T follicular helper cell (primary cell): ENCODE data around the gene COL27A1.
A peak's percentile ranks its signal among the peaks of the same experiment; 100 is the strongest.

Experiments used
- DNase-seq: peaks from one replicate; pipeline ENCODE4 v3.0.0-alpha.2; 2020; ENCODE audit warnings: low read depth

The COL27A1 gene

GRCh38 chr9:114339130-114339908 is 184.0 kb downstream of the COL27A1 start:
- DNase-seq = peak; percentile 18

DNA sequence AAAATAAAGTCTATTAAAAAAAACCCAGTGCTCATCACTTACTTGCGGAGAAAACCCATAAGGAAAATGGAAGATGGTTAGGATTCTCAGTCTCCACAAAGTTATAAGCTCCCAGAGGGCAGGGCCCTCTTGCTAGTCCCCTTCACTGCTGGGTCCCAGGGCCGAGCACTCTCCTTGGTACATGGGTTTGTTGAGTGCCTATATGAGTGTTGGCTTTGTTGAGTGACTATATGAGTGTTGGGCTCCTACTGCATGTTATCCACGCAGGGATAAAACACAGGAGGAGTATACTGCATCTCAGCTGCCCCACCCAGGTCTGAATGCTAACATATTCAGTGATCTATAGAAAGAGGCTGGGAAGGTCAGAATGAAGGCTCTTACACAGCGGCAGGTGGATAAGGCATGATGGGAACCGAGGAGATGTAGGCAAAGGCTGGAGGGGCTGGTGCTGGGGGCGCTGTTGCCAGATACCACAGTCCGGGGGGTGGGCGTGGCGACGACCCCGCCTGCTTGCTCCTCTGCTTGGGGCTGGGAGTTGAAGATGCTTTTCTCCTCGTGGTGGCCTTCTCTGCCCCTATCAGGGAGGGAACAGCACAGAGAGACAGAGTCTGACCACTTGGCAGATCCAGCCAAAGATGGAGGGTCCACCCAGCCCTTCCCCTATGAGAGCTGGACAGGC is 186.0 kb downstream of the COL27A1 start:
- no peak for DNase-seq

- no peak for DNase-seq
These were observed 186.7 kb downstream of the COL27A1 start for GRCh38 chr9:114341991-114342390.

GRCh38 chr9:114342755-114343440 is 187.6 kb downstream of the COL27A1 start:
- DNase-seq = no peak

- no peak for DNase-seq
These were observed 188.3 kb downstream of the COL27A1 start for GRCh38 chr9:114343471-114344187.

DNA sequence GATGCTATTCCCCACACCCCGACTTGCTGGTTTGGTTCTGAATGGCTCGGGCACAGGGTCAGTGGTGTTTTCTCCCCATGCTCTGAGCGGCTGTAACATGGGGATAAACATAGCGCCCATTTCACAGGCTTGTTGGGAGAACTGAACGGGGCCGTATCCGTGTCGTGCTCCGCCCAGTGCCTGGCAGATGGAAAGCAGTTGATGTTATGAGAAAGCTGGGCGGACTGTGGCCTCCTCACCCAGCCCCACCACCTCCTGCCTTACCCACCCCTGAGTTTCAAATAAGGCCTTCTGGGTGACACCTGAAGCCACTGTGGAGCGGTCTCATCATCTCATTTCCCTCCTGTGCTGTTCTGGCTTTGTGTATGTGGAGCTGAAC is 188.8 kb downstream of the COL27A1 start:
- DNase-seq = no peak

GRCh38 chr9:114344692-114345091 is 189.4 kb downstream of the COL27A1 start:
- DNase-seq = no peak

DNA sequence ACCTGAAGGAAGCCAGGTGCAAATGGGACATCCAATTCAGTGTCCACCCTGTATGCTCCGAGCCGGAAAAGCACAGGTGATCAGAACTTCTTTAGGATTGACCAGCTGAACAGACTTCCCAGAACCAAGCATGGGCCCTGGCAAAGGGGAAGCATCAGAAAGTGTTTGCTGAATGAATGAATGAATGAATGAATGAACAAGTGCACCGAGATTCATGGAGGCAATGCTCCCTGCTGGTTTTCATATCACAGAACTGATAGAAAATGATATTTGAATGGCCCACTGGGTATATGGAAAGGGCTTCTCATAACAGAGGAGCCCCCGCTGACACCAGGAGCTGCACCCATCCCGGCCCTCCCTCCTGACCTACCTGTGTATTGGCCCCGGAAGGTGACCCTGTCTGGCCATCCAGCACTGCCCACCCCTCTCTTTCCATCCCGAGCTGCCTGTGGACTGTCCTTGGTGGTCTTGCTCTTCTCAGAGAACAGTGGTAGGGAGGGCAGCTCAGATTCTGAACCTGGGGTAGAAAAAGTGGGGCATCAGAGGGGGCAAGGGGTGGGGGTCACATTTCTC is 190.2 kb downstream of the COL27A1 start:
- DNase-seq = no peak

DNA sequence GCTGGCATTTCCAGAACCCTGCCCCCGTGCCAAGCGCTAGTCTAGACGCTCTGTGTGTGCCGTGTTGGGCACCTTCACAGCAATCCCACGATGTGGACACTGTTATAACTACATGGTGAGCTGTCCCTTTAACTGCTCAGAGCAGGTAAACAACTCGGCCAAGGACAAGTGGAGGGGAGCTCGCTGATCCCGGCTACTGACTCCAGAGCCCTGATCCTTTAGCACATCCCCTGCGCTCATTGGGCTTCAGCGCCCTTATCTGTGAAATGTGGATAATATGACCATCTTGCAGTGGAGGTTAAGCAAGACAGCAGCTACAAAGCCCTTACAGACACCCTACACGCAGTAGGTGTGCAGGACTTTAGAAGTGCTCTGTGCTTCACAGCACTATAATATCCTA is 190.8 kb downstream of the COL27A1 start:
- no peak for DNase-seq

- DNase-seq = no peak
These were observed 192.3 kb downstream of the COL27A1 start for GRCh38 chr9:114347675-114348074.

DNA sequence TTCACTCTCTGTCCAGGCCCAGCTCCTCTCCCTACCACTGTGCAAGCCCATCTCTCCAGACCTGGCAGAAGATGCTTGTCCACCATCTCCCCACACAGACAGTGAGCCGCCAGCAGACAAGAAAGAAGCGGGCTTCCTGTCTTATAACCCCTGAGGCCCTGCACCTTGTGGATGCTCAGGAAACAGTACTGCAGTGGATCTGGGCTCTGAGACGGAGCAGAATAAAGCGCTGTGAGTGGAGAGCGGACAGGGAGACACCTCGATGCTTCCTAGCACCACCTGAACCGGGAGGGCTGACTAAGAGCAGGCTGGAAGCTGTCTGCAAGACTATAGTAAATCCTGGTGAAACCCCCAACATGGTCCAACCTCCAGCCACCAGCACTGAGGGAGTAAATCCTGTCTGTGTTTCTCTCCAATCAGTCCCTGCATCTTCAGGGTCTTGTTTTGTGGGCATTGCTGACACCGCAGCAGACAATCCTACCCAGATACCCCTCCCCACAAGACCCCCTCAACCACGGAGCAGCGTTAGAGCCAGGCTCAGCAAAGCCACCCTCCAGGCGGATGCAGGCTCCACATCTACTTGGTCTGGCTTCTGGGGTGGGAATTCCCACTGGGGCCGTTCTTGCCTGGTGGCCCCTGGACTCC is 193.0 kb downstream of the COL27A1 start:
- no peak for DNase-seq

DNA sequence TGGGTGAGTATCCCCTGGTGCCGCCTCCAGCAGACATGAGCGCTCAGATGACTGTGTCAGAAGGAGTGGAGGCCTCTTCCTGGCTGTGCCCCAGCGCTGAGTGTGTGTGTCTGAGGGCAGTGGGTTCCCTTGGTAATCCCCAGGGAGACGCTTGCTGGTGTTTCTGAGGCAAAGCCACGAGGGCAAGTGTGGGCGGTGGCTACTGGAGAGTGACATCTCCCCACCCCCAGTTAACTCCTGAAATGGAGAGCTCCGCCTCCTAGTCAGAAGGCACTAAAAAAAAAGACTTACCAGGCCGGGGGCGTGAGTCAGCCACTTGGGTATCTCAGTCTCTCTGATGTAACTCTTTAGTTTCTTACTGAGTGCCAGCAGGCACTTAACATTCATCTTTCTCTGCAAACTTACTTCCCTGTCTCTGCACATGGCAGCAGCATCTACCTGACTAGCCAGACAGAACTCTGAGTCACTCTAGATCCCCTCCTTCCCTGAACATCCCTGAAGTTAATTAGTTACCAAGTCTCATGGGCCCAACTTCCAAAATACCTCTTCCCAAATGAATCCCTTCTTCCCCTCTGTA is 193.7 kb downstream of the COL27A1 start:
- peak; percentile 35 for DNase-seq

DNA sequence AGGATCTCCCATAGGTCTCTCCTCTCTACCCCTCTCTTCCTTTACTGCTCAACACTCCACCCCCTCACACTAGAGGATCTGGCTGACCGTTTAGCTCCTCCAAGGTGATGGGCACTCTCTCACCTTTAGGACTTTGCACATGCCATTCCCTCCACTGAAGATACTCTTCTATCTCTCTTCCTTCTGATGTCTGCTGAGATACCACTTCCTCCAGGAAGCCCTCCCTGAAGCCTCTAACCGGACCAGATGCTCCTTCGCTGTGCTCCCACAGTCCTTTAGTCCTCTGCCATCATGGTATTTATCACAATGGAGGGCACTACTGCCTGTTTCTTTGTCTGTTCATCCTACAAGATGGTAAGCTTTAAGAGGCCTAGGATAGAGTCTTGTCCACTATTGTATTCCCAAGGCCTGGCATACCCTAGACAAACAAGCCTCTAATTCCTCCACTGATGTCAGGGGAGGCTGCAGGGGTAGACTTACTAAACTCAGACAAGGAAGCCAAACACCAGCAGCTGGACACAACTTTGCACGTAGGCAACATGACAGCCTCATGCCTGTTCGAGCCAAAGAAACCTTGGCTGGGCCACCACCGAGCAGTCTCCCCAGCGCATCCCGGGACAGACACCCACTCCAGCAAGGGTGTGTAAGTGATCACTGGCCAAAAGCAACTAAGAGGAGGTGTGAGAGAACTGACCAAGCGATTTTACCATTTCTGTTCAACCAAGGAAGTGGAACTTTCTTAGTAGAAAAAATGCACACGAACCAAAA is 194.6 kb downstream of the COL27A1 start:
- DNase-seq = no peak

GRCh38 chr9:114350636-114351401 is 195.5 kb downstream of the COL27A1 start:
- no peak for DNase-seq

DNA sequence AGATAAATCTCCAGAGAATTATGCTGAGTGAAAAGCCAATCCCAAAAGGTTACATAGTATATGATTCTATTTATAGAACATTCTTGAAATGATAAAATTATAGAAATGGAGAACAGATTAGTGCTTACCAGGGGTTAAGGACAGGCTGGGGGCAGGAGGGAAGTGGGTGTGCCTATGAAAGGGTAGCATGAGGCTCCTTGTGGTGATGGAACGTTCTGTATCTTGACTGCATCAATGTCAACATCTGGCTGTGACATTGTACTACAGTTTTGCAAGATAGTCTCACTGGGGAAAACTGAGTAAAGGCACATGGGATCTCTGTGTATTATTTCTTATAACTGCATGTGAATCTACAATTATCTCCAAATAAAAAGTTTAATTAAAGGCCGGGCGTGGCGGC is 196.6 kb downstream of the COL27A1 start:
- no peak for DNase-seq

GRCh38 chr9:114355821-114356220 is 200.5 kb downstream of the COL27A1 start:
- no peak for DNase-seq

- no peak for DNase-seq
These were observed 201.5 kb downstream of the COL27A1 start for GRCh38 chr9:114356792-114357191.

DNA sequence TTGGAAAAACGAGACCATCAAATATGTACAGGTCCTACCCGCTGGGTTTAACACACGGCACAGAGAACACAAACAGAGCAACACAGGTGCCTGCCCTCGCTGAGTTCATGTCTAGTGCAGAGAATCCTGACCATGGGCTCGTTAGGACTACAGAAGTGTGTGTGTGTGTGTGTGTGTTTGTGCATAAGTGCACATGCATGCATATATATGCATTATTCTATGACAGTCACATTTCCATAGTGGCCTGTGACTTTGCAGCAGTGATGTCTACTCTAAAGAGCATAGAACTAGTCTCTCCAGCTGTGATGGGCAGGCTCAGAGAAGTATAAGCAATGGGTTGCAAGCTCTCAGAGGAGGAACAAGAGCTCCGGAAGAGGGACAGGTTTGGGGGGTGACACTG is 202.0 kb downstream of the COL27A1 start:
- DNase-seq = no peak

GRCh38 chr9:114357911-114358328 is 202.6 kb downstream of the COL27A1 start:
- no peak for DNase-seq

GRCh38 chr9:114359801-114360200 is 204.5 kb downstream of the COL27A1 start:
- DNase-seq = no peak
